ENCODE data around the gene KCTD16. TPM values are rescaled to one million over a fixed set of nuclear protein-coding genes. Genes with fewer than 3 reads are reported as not detected.

The KCTD16 gene
- total RNA-seq, 1 experiment from 2014 or later = 0.64 TPM

GRCh38 chr5:144126707-144127106 lies 44.0 kb upstream of the KCTD16 start:
- H3K27ac ChIP-seq (ENCODE audit: low read depth, low read length) = no peak overlapping the region
- ChIA-PET RAD21 (ENCODE audit: low non-redundant PET in 1 of 2, low total read pairs in 2 of 2, uncharacterized antibody in 2 of 2, unreplicated experiment in 2 of 2) (no interaction called here), CTCF (no interaction called here), POLR2A (no interaction called here)
- H3K27me3 ChIP-seq (ENCODE audit: insufficient read depth, low read length) = no peaks in the 10 kb centered on the region
- no peak for DNase-seq (ENCODE audit: low read depth, low spot score)
- no peaks in the 10 kb centered on the region for H3K4me1 ChIP-seq (ENCODE audit: control insufficient read depth in 1 of 2, insufficient read depth in 2 of 2, low read length in 2 of 2)
- no peaks in the 10 kb centered on the region for H3K9me2 ChIP-seq (ENCODE audit: insufficient read depth)
- no peaks in the 10 kb centered on the region for H3K79me2 ChIP-seq (ENCODE audit: insufficient read depth, low read length)
- H3K9ac ChIP-seq (ENCODE audit: low read length) = no peak overlapping the region
- H2AFZ ChIP-seq (ENCODE audit: low read depth, low read length, poor library complexity, severe bottlenecking) = no peak overlapping the region
- H3K4me3 ChIP-seq (replicated peaks in 1 of 2; ENCODE audit: low read depth in 1 of 2, low read length in 2 of 2) = no peak overlapping the region
- no peak for ATAC-seq
- H4K20me1 ChIP-seq (ENCODE audit: insufficient read depth) = no peaks in the 10 kb centered on the region
- no peak for TF ChIP-seq CBX3 (IDR thresholded peaks at IDR 0.05; ENCODE audit: low read depth)
- no peak for TF ChIP-seq YY1 (IDR thresholded peaks at IDR 0.05; ENCODE audit: extremely low read depth, insufficient replicate concordance, low read depth, low read length)
- no peak for TF ChIP-seq POLR2AphosphoS5 (IDR thresholded peaks at IDR 0.05; ENCODE audit: low read depth, low read length)
- no peak for TF ChIP-seq CEBPB (IDR thresholded peaks at IDR 0.05; ENCODE audit: low read depth)
- no peak for TF ChIP-seq ATF3 (IDR thresholded peaks at IDR 0.05)
- H3K36me3 ChIP-seq (ENCODE audit: control insufficient read depth in 1 of 2, insufficient read depth in 2 of 2, low read length in 2 of 2) = no peaks in the 10 kb centered on the region
- intact Hi-C loops (cut with micrococcal nuclease) = no loop called here
- BruUV-seq (replicated peaks) = no TSS peak
- H3K9me3 ChIP-seq (ENCODE audit: control insufficient read depth in 1 of 2, insufficient read depth in 1 of 2, low read depth in 1 of 2, low read length in 2 of 2) = no peaks in the 10 kb centered on the region
- H3K4me2 ChIP-seq (ENCODE audit: low read length) = no peak overlapping the region

GRCh38 chr5:144128844-144129243 lies 41.8 kb upstream of the KCTD16 start:
- ChIA-PET POLR2A (no interaction called here), CTCF (no interaction called here), RAD21 (ENCODE audit: low non-redundant PET in 1 of 2, low total read pairs in 2 of 2, uncharacterized antibody in 2 of 2, unreplicated experiment in 2 of 2) (no interaction called here)
- Histone ChIP-seq H3K79me2 (ENCODE audit: insufficient read depth, low read length) (no peaks in the 10 kb centered on the region), H3K4me3 (replicated peaks in 1 of 2; ENCODE audit: low read depth in 1 of 2, low read length in 2 of 2) (no peak overlapping the region), H3K36me3 (ENCODE audit: control insufficient read depth in 1 of 2, insufficient read depth in 2 of 2, low read length in 2 of 2) (no peaks in the 10 kb centered on the region), H3K4me2 (ENCODE audit: low read length) (no peak overlapping the region), H3K27ac (ENCODE audit: low read depth, low read length) (no peak overlapping the region), H3K9ac (ENCODE audit: low read length) (no peak overlapping the region), H4K20me1 (ENCODE audit: insufficient read depth) (no peaks in the 10 kb centered on the region), H3K9me3 (ENCODE audit: control insufficient read depth in 1 of 2, insufficient read depth in 1 of 2, low read depth in 1 of 2, low read length in 2 of 2) (no peaks in the 10 kb centered on the region), H3K27me3 (ENCODE audit: insufficient read depth, low read length) (no peaks in the 10 kb centered on the region; the same call in 1 of the 2 replicates), H2AFZ (ENCODE audit: low read depth, low read length, poor library complexity, severe bottlenecking) (no peak overlapping the region), H3K9me2 (ENCODE audit: insufficient read depth) (no peaks in the 10 kb centered on the region), H3K4me1 (ENCODE audit: control insufficient read depth in 1 of 2, insufficient read depth in 2 of 2, low read length in 2 of 2) (no peaks in the 10 kb centered on the region)
- no peak for TF ChIP-seq ZFX (IDR thresholded peaks at IDR 0.05)
- no peak for TF ChIP-seq SP1 (IDR thresholded peaks at IDR 0.05; ENCODE audit: low read depth)
- TF ChIP-seq POLR2AphosphoS5 (IDR thresholded peaks at IDR 0.05; ENCODE audit: low read depth, low read length) = no peak
- TF ChIP-seq ELF1 (IDR thresholded peaks at IDR 0.05; ENCODE audit: borderline replicate concordance, low read depth) = no peak
- no peak for TF ChIP-seq SRF (IDR thresholded peaks at IDR 0.05; ENCODE audit: low read depth)
- no peak for TF ChIP-seq SIN3A (IDR thresholded peaks at IDR 0.05; ENCODE audit: low read depth)
- ATAC-seq (no peak), DNase-seq (ENCODE audit: low read depth, low spot score) (no peak)
- intact Hi-C loops (cut with micrococcal nuclease) = no loop called here
- no TSS peak for BruUV-seq (replicated peaks)

Measured in HCT116 (cell line).